ENCODE measurements around the gene GPC2.

The GPC2 gene

DNA sequence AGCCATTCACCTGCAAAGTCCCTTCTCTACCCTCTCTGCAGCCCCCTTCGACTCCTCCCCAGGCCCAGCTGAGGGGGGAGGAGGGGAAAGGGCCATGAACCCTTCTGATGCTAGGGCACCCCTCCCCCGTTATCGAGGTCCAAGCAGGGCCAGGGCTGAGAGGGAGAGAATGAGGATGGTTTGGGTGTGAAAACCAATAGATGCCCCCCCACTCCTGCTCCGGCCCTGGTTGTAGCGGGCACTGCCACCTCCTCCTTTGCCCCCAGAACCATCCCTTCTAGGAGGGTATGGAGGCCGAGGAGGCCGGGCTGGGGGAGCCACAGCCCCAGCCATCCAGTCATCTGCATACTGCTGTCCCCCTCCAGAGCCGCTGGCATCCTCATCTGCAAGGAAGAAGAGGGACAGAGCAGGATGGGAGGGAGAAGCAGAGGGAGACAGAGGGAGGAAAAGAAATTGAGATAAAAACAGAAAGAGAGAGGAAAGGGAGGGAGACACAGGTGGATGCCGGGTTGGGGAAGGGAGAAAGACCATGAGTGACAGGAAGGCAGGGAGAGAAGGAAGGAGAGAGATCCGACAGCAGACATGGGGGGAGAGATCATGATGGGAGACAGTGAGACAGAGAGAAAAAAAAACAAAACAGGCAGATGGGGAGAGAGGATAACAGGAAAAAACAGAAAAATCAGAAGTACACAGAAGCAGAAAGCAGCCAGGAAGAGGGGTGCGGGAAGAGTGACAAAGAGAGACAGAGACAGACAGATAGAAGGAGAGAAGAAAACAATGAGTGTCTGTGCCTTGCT, 6.9 kb downstream of the GPC2 start:
- no peak for TF ChIP-seq EZH2phosphoT487 (IDR thresholded peaks at IDR 0.05; ENCODE audit: low read length)
- no peak for TF ChIP-seq CTCF (IDR thresholded peaks at IDR 0.05; ENCODE audit: low read length)
- TF ChIP-seq EZH2 (optimal IDR thresholded peaks at IDR 0.05; ENCODE audit: low read depth, low read length) = no peak
- Histone ChIP-seq H3K9ac (ENCODE audit: low read length) (no peak overlapping the region), H3K4me2 (ENCODE audit: low read depth, low read length) (no peak overlapping the region; the same call in 1 of the 2 replicates), H2AFZ (ENCODE audit: low read length) (no peak overlapping the region), H4K20me1 (ENCODE audit: insufficient read depth, low read length) (no peaks in the 10 kb centered on the region), H3K36me3 (replicated peaks; ENCODE audit: insufficient read depth, low read length) (no peaks in the 10 kb centered on the region), H3K4me3 (ENCODE audit: low read length) (no peak overlapping the region), H3K27me3 (replicated peaks; ENCODE audit: insufficient read depth, low read length) (peaks cover 90% of the 10 kb centered on the region), H3K9me3 (replicated peaks; ENCODE audit: insufficient read depth, low read length) (no peaks in the 10 kb centered on the region), H3K4me1 (ENCODE audit: low read length) (no peaks in the 10 kb centered on the region; the same call in 1 of the 2 replicates), H3K79me2 (ENCODE audit: low read length) (no peaks in the 10 kb centered on the region), H3K9me2 (replicated peaks; ENCODE audit: insufficient read depth, low read length) (no peaks in the 10 kb centered on the region), H3K27ac (ENCODE audit: low read length) (no peak overlapping the region), H3F3A (ENCODE audit: insufficient read depth, low read length) (no peaks in the 10 kb centered on the region)
- DNase-seq = no peak

DNA sequence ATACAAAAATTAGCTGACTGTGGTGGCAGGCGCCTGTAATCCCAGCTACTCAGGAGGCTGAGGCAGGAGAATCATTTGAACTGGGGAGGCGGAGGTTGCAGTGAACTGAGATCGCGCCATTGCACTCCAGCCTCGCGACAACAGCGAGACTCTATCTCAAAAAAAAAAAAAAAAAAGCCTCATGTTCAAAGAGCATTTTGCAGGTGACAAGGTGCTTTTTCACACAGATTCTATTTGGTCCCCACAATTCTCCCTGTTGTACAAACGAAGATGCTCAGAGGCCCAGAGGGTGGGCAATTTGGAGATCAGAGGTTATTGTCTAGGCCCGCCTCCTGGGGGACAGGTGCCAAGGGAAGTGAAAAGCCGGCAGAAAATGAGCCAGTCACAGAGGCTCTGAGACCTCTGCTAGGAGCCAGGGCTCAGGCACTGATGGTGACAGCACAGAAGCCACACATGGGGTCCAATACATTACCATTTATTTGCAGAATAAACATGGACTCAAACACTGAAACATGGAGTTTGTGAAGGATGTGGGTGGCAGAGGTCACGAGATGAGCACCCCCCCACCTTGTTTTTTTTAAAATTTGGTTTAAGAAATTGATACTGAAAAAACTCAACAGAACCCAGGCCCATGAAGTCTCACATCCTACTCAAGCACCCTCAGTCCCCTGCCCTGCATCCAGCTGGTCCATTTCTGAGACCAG, 7.9 kb downstream of the GPC2 start:
- Histone ChIP-seq H3K4me2 (ENCODE audit: low read depth, low read length) (no peak overlapping the region), H3F3A (ENCODE audit: insufficient read depth, low read length) (no peaks in the 10 kb centered on the region), H3K27ac (ENCODE audit: low read length) (no peak overlapping the region), H3K4me3 (ENCODE audit: low read length) (no peak overlapping the region), H3K9me2 (replicated peaks; ENCODE audit: insufficient read depth, low read length) (no peaks in the 10 kb centered on the region), H2AFZ (ENCODE audit: low read length) (no peak overlapping the region), H4K20me1 (ENCODE audit: insufficient read depth, low read length) (no peaks in the 10 kb centered on the region), H3K4me1 (ENCODE audit: low read length) (no peaks in the 10 kb centered on the region; the same call in 1 of the 2 replicates), H3K79me2 (ENCODE audit: low read length) (no peaks in the 10 kb centered on the region), H3K9me3 (replicated peaks; ENCODE audit: insufficient read depth, low read length) (no peaks in the 10 kb centered on the region), H3K9ac (ENCODE audit: low read length) (no peak overlapping the region), H3K36me3 (replicated peaks; ENCODE audit: insufficient read depth, low read length) (no peaks in the 10 kb centered on the region), H3K27me3 (replicated peaks; ENCODE audit: insufficient read depth, low read length) (peaks cover 84% of the 10 kb centered on the region)
- TF ChIP-seq CTCF (IDR thresholded peaks at IDR 0.05; ENCODE audit: low read length) (no peak), EZH2phosphoT487 (IDR thresholded peaks at IDR 0.05; ENCODE audit: low read length) (no peak), EZH2 (optimal IDR thresholded peaks at IDR 0.05; ENCODE audit: low read depth, low read length) (no peak)
- DNase-seq = no peak

GRCh38 chr7:100167912-100168323, 9.3 kb downstream of the GPC2 start:
- H3K9me3 ChIP-seq (replicated peaks; ENCODE audit: insufficient read depth, low read length) = no peaks in the 10 kb centered on the region
- no peak overlapping the region for H3K27ac ChIP-seq (ENCODE audit: low read length)
- H3F3A ChIP-seq (ENCODE audit: insufficient read depth, low read length) = no peaks in the 10 kb centered on the region
- H3K36me3 ChIP-seq (replicated peaks; ENCODE audit: insufficient read depth, low read length) = no peaks in the 10 kb centered on the region
- H3K9ac ChIP-seq (ENCODE audit: low read length) = no peak overlapping the region
- TF ChIP-seq CTCF (IDR thresholded peaks at IDR 0.05; ENCODE audit: low read length) = no peak
- TF ChIP-seq EZH2phosphoT487 (IDR thresholded peaks at IDR 0.05; ENCODE audit: low read length) = no peak
- TF ChIP-seq EZH2 (optimal IDR thresholded peaks at IDR 0.05; ENCODE audit: low read depth, low read length) = peak; percentile 20
- peak overlapping the region; percentile 35; the same call in 1 of the 2 replicates for H3K4me2 ChIP-seq (ENCODE audit: low read depth, low read length)
- peaks cover 85% of the 10 kb centered on the region for H3K27me3 ChIP-seq (replicated peaks; ENCODE audit: insufficient read depth, low read length)
- no peaks in the 10 kb centered on the region for H3K9me2 ChIP-seq (replicated peaks; ENCODE audit: insufficient read depth, low read length)
- no peaks in the 10 kb centered on the region; the same call in 1 of the 2 replicates for H3K4me1 ChIP-seq (ENCODE audit: low read length)
- H2AFZ ChIP-seq (ENCODE audit: low read length) = no peak overlapping the region
- H3K4me3 ChIP-seq (ENCODE audit: low read length) = no peak overlapping the region
- H3K79me2 ChIP-seq (ENCODE audit: low read length) = no peaks in the 10 kb centered on the region
- DNase-seq = no peak
- H4K20me1 ChIP-seq (ENCODE audit: insufficient read depth, low read length) = no peaks in the 10 kb centered on the region
